K562 (cell line): ENCODE measurements around the gene CLCN2. TPM values are rescaled to one million over a fixed set of nuclear protein-coding genes. Genes with fewer than 3 reads are reported as not detected.

Experiments used
- ATAC-seq: fragments of 200-7000 bp; cut with Tn5 transposase; 3 replicates; pipeline ENCODE4 v1.9.1; 2020; ENCODE audit warnings: moderate library complexity
- BruUV-seq: library from RNA; stranded (reverse); fragments of 400-500 nt; replicated peaks from 2 replicates; lab custom pipeline; 2021; lab: Mats Ljungman, UMichigan
- CTCF ChIA-PET: fragments of 300-600 bp; formaldehyde crosslinking; extraction: SDS; loops from one replicate; lab custom pipeline; 2021; ENCODE audit warnings: low intra/inter-chr PET ratio; lab: Yijun Ruan, JAX
- POLR2A ChIA-PET: fragments of 300-600, 350-650 bp; sonication (Branson Sonifier 250); formaldehyde crosslinking; extraction: SDS; loops from one replicate; lab custom pipeline; 2021; ENCODE audit warnings: antibody characterized with exemption, inconsistent platforms; lab: Yijun Ruan, JAX
- DNase-seq, 4 experiments: peaks; one replicate each; pipeline versions ENCODE4 v3.0.0 to v3.0.0-alpha.2; 2011 to 2018; ENCODE audit warnings: low spot score in 3 of 4, mixed read lengths in 3 of 4; ENCODE audit errors: extremely low read depth in 1 of 4
- FAIRE-seq: peaks from 2 replicates; lab custom pipeline; 2011; peaks lifted over from hg19 to GRCh38; lab: Jason Lieb, UNC
- H2AFZ ChIP-seq: 2 replicates; pipeline ENCODE4 v1.6.0; 2011; ENCODE audit warnings: low read depth, low read length, control low read depth, inconsistent platforms
- H3K27ac ChIP-seq: fragments of 200-600 bp; 3 replicates; pipeline ENCODE4 v1.8.0; 2011; ENCODE audit warnings: low read depth, mild to moderate bottlenecking, control low read depth, inconsistent platforms, low read length, moderate library complexity, mixed read lengths; ENCODE audit errors: extremely low read depth
- H3K27me3 ChIP-seq, 2 experiments: fragments of 300-600 bp in 1 of 2; 2 replicates in 1 of 2; 3 replicates in 1 of 2; pipeline versions ENCODE4 v1.6.0 to v1.8.0; 2011; ENCODE audit warnings: inconsistent platforms in 2 of 2, low read length in 2 of 2, mild to moderate bottlenecking in 1 of 2, mixed read lengths in 1 of 2, moderate library complexity in 1 of 2; ENCODE audit not compliant: control insufficient read depth in 2 of 2, insufficient read depth in 2 of 2
- H3K36me3 ChIP-seq: fragments of 300-600 bp; 3 replicates; pipeline ENCODE4 v1.8.0; 2011; ENCODE audit warnings: mild to moderate bottlenecking, low read length, inconsistent platforms; ENCODE audit not compliant: control insufficient read depth, insufficient read depth
- H3K4me1 ChIP-seq, 2 experiments: fragments of 200-600 bp in 1 of 2; replicated peaks in 1 of 2; 2 replicates in 1 of 2; 3 replicates in 1 of 2; pipeline versions ENCODE4 v1.5.1 to v1.8.0; 2011; ENCODE audit warnings: inconsistent platforms in 2 of 2, low read length in 2 of 2, mild to moderate bottlenecking in 1 of 2, mixed read lengths in 1 of 2, moderate library complexity in 1 of 2; ENCODE audit not compliant: control insufficient read depth in 2 of 2, insufficient read depth in 2 of 2
- H3K4me2 ChIP-seq: 2 replicates; pipeline ENCODE4 v1.6.1; 2011; ENCODE audit warnings: low read length, control low read depth, inconsistent platforms, mixed read lengths; ENCODE audit not compliant: insufficient read depth
- H3K4me3 ChIP-seq: fragments of 200-600 bp; sonication (generic), shearing (Covaris generic); 2 replicates; pipeline ENCODE4 v1.5.1; 2016; ENCODE audit warnings: control low read depth, inconsistent platforms
- H3K79me2 ChIP-seq: fragments of 200-600 bp; 3 replicates; pipeline ENCODE4 v1.8.0; 2011; ENCODE audit warnings: low read length, inconsistent platforms; ENCODE audit not compliant: control insufficient read depth, insufficient read depth
- H3K9ac ChIP-seq, 2 experiments: 2 replicates each; pipeline versions ENCODE4 v1.6.0 to v1.6.1; 2011; ENCODE audit warnings: low read depth in 2 of 2, low read length in 2 of 2, control low read depth in 1 of 2, inconsistent platforms in 1 of 2, mild to moderate bottlenecking in 1 of 2, mixed read lengths in 1 of 2; ENCODE audit not compliant: insufficient read depth in 1 of 2
- H3K9me1 ChIP-seq: one replicate; pipeline ENCODE4 v1.6.0; 2011; ENCODE audit warnings: inconsistent platforms, mild to moderate bottlenecking, low read length, moderate library complexity; ENCODE audit not compliant: control insufficient read depth, insufficient read depth
- H3K9me3 ChIP-seq: replicated peaks from 2 replicates; pipeline ENCODE4 v1.5.1; 2011; ENCODE audit warnings: low read depth, low read length, inconsistent platforms; ENCODE audit not compliant: control insufficient read depth, insufficient read depth
- H4K20me1 ChIP-seq: replicated peaks from 2 replicates; pipeline ENCODE4 v1.6.1; 2011; ENCODE audit warnings: low read length, inconsistent platforms, mixed read lengths; ENCODE audit not compliant: control insufficient read depth, insufficient read depth
- CHCHD3 ChIP-seq: fragments of 250-450 bp; sonication (Bioruptor Pico); IDR thresholded peaks from 2 replicates; pipeline ENCODE4 v2.1.2; 2022; ENCODE audit warnings: mild to moderate bottlenecking
- GATA2 ChIP-seq: sonication (generic); formaldehyde crosslinking; IDR thresholded peaks from 2 replicates; pipeline ENCODE4 v1.4.0; 2020; ENCODE audit warnings: mild to moderate bottlenecking, missing genetic modification reagents
- NR2C1 ChIP-seq, 2 experiments: fragments of 450-650 bp; IDR thresholded peaks; 2 replicates each; pipeline ENCODE4 v1.6.1; 2017; ENCODE audit warnings: mild to moderate bottlenecking in 2 of 2, antibody characterized with exemption in 1 of 2, inconsistent platforms in 1 of 2, missing compliant biosample characterization in 1 of 2, missing genetic modification characterization in 1 of 2
- RBM15 ChIP-seq: fragments of 200-400 bp; formaldehyde crosslinking; IDR thresholded peaks from 2 replicates; pipeline ENCODE4 v1.6.1; 2018; ENCODE audit warnings: mild to moderate bottlenecking, low read length, moderate library complexity; ENCODE audit not compliant: insufficient read depth
- TAF15 ChIP-seq: fragments of 200-400 bp; formaldehyde crosslinking; IDR thresholded peaks from 2 replicates; pipeline ENCODE4 v1.6.1; 2017; ENCODE audit warnings: mild to moderate bottlenecking, low read depth, low read length, moderate library complexity
- ZNF133 ChIP-seq: fragments of 250-450 bp; sonication (Bioruptor Pico); IDR thresholded peaks from 2 replicates; pipeline ENCODE4 v1.4.0; 2020; ENCODE audit warnings: mild to moderate bottlenecking
- ZNF239 ChIP-seq: fragments of 250-450 bp; sonication (Bioruptor Pico); IDR thresholded peaks from 2 replicates; pipeline ENCODE4 v1.4.0; 2020; ENCODE audit warnings: mild to moderate bottlenecking
- ZNF445 ChIP-seq: fragments of 250-450 bp; sonication (Bioruptor Pico); IDR thresholded peaks from 2 replicates; pipeline ENCODE4 v1.4.0; 2020; ENCODE audit warnings: low read depth, mild to moderate bottlenecking, moderate library complexity
- ZNF785 ChIP-seq: fragments of 250-450 bp; sonication (Bioruptor Pico); IDR thresholded peaks from 2 replicates; pipeline ENCODE4 v1.4.0; 2020; ENCODE audit warnings: mild to moderate bottlenecking
- ZSCAN32 ChIP-seq: fragments of 450-650 bp; formaldehyde crosslinking; IDR thresholded peaks from 2 replicates; pipeline ENCODE4 v1.4.0; 2020; ENCODE audit warnings: mild to moderate bottlenecking, moderate library complexity
- WGBS: fragments of 100-300 bp; shearing (Covaris generic); methylation state at CpG from one replicate; pipeline ENCODE4 v1.1.6; 2016; ENCODE audit warnings: low coverage, mixed read lengths; ENCODE audit not compliant: insufficient coverage; ENCODE audit errors: missing lambda C conversion rate; 5-methylcytosine and 5-hydroxymethylcytosine counted together
- in situ Hi-C: fragments of 300-500 bp; cut with MboI; formaldehyde crosslinking; loops from 4 replicates; pipeline ENCODE4 v1.15.0; 2018; ENCODE audit warnings: inconsistent platforms, mixed read lengths
- intact Hi-C: fragments of 100-400 bp; cut with micrococcal nuclease; formaldehyde crosslinking; loops from 2 replicates; pipeline ENCODE4 v1.14.2; 2022
- polyA plus RNA-seq, 8 experiments: library from polyadenylated mRNA; depleted of rRNA in 4 of 8; stranded (reverse) in 5 of 8; unstranded in 3 of 8; fragments of >200 nt; fragmentation: Nextera tagmentation in 2 of 8; fragmentation: Illumina TruSeq in 1 of 8; extraction: Ambion mirVana in 2 of 8; extraction: Trizol in 1 of 8; gene quantifications; 2 replicates each; pipeline versions ENCODE4 v1.2.1 to v1.2.3, GENCODE V29; 2011 to 2014; ENCODE audit warnings: inconsistent platforms in 1 of 8, missing spikeins in 1 of 8
- total RNA-seq, 7 experiments: library from RNA; depleted of rRNA in 6 of 7; stranded (reverse); fragments of >200 nt in 6 of 7; fragmentation: Illumina TruSeq in 2 of 7; extraction: Trizol in 2 of 7; gene quantifications; 2 replicates each; pipeline versions ENCODE4 v1.2.1 to v1.2.3, GENCODE V29; 2011 to 2021; ENCODE audit warnings: low replicate concordance in 1 of 7
- TF ChIP-seq, protein P1 (sequence below), 3 experiments: IDR thresholded peaks in 2 of 3; conservative IDR thresholded peaks in 1 of 3; 2 replicates each; pipeline ENCODE4 v1.5.1; 2011 to 2012; ENCODE audit warnings: low read length in 3 of 3, mild to moderate bottlenecking in 3 of 3, control low read depth in 2 of 3, improper control_type of control experiment in 1 of 3, inconsistent platforms in 1 of 3, low read depth in 1 of 3, mixed read lengths in 1 of 3, moderate library complexity in 1 of 3; ENCODE audit not compliant: insufficient read depth in 2 of 3
- TF ChIP-seq, protein P2 (sequence below): sonication (generic); formaldehyde crosslinking; IDR thresholded peaks from 2 replicates; pipeline ENCODE4 v1.8.0; 2022; ENCODE audit warnings: mild to moderate bottlenecking, low read depth, missing genetic modification reagents
- TF ChIP-seq, protein P3 (sequence below): IDR thresholded peaks from 2 replicates; pipeline ENCODE4 v1.6.1; 2016; ENCODE audit warnings: missing genetic modification characterization, missing compliant biosample characterization

The CLCN2 gene
- total and polyA plus RNA-seq, 9 of the 15 experiments (the other 6 are each of a cell fraction or from before 2014, with no cell fraction given) = 0.10 to 14.0 (median 6.9) TPM

DNA sequence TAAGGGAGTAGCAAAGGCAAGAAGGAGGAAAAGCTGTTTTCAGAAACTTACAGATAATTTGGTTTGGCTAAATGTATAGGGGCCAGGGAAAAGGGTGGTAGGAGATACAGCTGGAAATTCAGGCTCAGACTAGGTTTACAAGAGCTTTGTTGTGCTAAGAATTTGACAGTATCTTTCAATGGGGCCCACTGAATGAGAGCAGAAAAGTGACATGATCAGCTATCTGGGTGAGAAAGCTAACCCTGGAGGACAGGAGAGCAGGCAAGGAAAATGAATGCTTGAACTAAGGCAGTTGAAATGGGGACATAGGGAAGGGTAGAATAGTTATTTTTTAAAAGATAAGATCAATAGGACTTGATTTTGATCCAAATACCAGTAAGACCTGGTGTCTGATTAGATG lies 49.8 kb downstream of the CLCN2 start (continued):
- TF ChIP-seq ZNF785 = no peak
- no peak for TF ChIP-seq NR2C1 (IDR thresholded peaks at IDR 0.05)
- no peak for TF ChIP-seq NR2C1 (tag; IDR thresholded peaks at IDR 0.05)
- TF ChIP-seq, all 486 proteins: peak for 0

DNA sequence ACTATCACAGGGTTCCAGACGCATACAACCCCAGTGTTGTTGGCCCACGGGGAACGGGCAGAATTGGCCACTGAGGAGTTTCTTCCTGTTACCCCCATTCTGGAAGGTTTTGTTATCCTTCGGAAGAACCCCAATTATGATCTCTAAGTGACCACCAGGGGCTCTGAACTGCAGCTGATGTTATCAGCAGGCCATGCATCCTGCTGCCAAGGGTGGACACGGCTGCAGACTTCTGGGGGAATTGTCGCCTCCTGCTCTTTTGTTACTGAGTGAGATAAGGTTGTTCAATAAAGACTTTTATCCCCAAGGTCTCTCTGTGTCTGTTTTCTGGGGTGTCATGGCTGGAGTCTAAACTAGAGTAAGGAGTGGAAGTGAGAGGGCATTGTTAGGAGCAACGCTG lies 52.7 kb downstream of the CLCN2 start:
- TF ChIP-seq, protein P1, sequence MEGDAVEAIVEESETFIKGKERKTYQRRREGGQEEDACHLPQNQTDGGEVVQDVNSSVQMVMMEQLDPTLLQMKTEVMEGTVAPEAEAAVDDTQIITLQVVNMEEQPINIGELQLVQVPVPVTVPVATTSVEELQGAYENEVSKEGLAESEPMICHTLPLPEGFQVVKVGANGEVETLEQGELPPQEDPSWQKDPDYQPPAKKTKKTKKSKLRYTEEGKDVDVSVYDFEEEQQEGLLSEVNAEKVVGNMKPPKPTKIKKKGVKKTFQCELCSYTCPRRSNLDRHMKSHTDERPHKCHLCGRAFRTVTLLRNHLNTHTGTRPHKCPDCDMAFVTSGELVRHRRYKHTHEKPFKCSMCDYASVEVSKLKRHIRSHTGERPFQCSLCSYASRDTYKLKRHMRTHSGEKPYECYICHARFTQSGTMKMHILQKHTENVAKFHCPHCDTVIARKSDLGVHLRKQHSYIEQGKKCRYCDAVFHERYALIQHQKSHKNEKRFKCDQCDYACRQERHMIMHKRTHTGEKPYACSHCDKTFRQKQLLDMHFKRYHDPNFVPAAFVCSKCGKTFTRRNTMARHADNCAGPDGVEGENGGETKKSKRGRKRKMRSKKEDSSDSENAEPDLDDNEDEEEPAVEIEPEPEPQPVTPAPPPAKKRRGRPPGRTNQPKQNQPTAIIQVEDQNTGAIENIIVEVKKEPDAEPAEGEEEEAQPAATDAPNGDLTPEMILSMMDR (IDR thresholded peaks at IDR 0.05 in 2 of 3, conservative IDR thresholded peaks at IDR 0.05 in 1 of 3; ENCODE audit: insufficient read depth in 2 of 3, low read depth in 1 of 3, low read length in 3 of 3) = peak in 2 of 3 experiments; percentile 36 to 37; a peak in 2 of 6 replicates
- TF ChIP-seq ZSCAN32 (CRISPR knock-in tag) = no peak
- TF ChIP-seq, protein P2, sequence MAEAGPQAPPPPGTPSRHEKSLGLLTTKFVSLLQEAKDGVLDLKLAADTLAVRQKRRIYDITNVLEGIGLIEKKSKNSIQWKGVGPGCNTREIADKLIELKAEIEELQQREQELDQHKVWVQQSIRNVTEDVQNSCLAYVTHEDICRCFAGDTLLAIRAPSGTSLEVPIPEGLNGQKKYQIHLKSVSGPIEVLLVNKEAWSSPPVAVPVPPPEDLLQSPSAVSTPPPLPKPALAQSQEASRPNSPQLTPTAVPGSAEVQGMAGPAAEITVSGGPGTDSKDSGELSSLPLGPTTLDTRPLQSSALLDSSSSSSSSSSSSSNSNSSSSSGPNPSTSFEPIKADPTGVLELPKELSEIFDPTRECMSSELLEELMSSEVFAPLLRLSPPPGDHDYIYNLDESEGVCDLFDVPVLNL (CRISPR knock-in tag) = no peak
- TF ChIP-seq GATA2 = 0 out of 2 replicates have a peak, but pooled peaks have one; percentile 41
- no peak for TF ChIP-seq RBM15
- TF ChIP-seq ZNF445 (CRISPR knock-in tag) = no peak
- TF ChIP-seq, protein P3, sequence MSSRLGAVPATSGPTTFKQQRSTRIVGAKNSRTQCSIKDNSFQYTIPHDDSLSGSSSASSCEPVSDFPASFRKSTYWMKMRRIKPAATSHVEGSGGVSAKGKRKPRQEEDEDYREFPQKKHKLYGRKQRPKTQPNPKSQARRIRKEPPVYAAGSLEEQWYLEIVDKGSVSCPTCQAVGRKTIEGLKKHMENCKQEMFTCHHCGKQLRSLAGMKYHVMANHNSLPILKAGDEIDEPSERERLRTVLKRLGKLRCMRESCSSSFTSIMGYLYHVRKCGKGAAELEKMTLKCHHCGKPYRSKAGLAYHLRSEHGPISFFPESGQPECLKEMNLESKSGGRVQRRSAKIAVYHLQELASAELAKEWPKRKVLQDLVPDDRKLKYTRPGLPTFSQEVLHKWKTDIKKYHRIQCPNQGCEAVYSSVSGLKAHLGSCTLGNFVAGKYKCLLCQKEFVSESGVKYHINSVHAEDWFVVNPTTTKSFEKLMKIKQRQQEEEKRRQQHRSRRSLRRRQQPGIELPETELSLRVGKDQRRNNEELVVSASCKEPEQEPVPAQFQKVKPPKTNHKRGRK (tag) = no peak
- TF ChIP-seq ZNF133 = no peak
- TF ChIP-seq ZNF239 (CRISPR knock-in tag) = no peak
- no peak for TF ChIP-seq CHCHD3 (CRISPR knock-in tag)
- TF ChIP-seq TAF15 = no peak
- TF ChIP-seq, all 486 proteins: peak for 2
- intact Hi-C loops = no loop called here
- in situ Hi-C loops = no loop called here
- POLR2A ChIA-PET = interaction anchor here (0.7 kb wide), 1 partner anchor 9 kb away, joined by 3 read pairs; no protein-coding TSS in a partner anchor
- no peaks in the 10 kb centered on the region for H3K9me1 ChIP-seq
- H3K4me2 ChIP-seq = no peak overlapping the region
- no peak overlapping the region for H3K9ac ChIP-seq
- H3K9me3 ChIP-seq = no peaks in the 10 kb centered on the region
- 0 out of 2 replicates have a peak, but pooled peaks cover 5% of the 10 kb centered on the region for H4K20me1 ChIP-seq
- H3K79me2 ChIP-seq = no peaks in the 10 kb centered on the region
- H3K4me3 ChIP-seq = no peak overlapping the region
- no peak overlapping the region for H3K27ac ChIP-seq
- CTCF ChIA-PET = no interaction called here
- FAIRE-seq (no peak), ATAC-seq (peak; percentile 68), DNase-seq (peak in 1 of 4 experiments; percentile 27)
- H3K4me1 ChIP-seq = peaks cover 0 to 3% of the 10 kb centered on the region in 2 experiments; a peak in 3 of 5 replicates
- BruUV-seq = TSS peak; percentile 36
- 53% methylated on average over 6 of the region's 7 CpGs for WGBS
- H2AFZ ChIP-seq = no peak overlapping the region
- no peaks in the 10 kb centered on the region for H3K27me3 ChIP-seq
- peaks cover 58% of the 10 kb centered on the region for H3K36me3 ChIP-seq
